ENCODE data around the gene SLC23A3.

SLC23A3 gene

DNA sequence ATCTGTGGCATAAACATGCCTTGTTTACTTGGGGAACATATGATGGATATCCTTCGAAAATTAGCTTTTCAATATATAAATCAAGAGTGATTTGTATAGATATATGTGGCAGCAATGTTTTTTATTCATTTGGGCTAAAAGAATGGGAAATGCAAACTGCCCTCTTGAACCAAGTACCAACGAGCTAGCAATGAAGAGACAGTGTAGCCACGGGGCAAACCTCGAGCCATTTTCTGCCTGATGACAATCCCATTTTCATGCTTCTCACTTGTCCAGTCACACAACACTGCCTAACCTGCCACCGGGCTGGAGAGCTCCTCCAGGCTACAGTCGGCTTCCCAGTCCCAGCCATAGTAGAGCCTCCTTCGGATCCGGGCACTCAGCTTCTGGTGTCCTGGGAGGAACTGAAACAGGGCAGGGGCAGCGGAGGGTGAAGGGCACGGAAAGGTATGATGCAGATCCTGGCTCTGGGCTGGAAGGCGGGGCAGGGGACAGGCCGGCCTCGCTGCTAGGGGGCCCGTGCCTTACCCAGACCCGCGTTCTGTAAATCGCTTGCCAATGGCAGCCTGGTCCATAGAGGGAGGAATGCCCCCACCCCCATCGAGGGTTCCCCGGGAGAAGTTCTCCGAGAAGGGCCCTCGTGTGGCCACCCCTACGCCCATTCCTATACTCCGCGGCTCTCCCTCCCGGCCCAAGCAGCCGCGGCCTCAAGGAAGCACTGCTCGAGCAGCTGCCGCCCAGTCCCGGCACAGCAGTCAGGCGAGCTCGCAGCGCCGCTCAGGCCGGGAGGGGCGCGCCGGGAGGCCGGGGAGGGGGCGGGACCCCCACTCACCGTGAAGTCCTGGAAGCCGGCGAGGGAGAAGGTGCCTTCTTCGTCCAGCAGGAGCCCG lies 6.3 kb upstream of the SLC23A3 start:
- DNase-seq (ENCODE audit: low read depth), result peak; percentile 14

- no peak for DNase-seq (ENCODE audit: low read depth)
Measured at GRCh38 chr2:219175486-219175885, 5.7 kb upstream of the SLC23A3 start.

GRCh38 chr2:219174801-219175200 lies 5.0 kb upstream of the SLC23A3 start:
- no peak for DNase-seq (ENCODE audit: low read depth)

DNA sequence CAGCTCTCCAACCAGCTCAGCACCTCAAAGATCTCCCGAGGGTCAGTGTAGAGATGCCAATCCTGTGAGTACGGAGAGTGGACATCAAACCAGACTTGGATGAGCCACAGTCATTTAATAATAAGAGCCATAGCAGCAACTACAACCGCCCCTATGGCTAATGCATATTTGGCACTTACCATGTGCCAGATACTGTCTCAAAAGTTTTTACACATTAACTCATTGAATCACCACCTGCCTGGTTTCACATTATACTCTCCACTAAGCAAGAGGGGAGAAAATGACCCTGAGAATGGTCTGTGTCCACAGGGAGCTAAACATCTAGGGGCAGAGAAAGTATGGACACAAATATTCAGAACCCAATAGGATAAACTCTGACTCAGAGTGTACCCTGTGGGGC lies 4.3 kb upstream of the SLC23A3 start:
- no peak for DNase-seq (ENCODE audit: low read depth)

DNA sequence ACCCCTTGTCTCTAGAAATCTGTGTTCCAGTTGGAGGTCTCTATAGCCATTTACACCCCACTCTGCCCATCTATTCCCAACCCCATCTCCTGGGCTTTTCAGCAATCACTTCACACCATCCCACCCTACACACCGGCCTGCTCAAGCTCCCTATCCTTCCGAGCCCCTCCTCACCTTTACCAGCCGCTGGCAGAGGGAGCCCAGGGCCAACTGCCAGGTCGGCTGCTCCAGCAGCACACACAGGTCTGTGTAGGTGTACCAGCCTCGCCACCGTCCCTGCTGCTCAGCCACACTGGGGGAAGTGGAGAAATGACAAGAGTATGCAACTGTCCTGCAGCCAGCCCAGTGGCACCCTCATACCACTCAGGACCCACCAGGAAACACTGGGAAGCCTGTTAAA lies 3.3 kb upstream of the SLC23A3 start:
- no peak for DNase-seq (ENCODE audit: low read depth)

- DNase-seq (ENCODE audit: low read depth), result no peak
Measured at GRCh38 chr2:219172231-219173154, 2.7 kb upstream of the SLC23A3 start.

- DNase-seq (ENCODE audit: low read depth), result peak; percentile 86
Measured at GRCh38 chr2:219171231-219171651, 1.4 kb upstream of the SLC23A3 start.

- DNase-seq (ENCODE audit: low read depth), result no peak
Measured at GRCh38 chr2:219168932-219169331, 897 bp downstream of the SLC23A3 start.

GRCh38 chr2:219168526-219168925 lies 1.3 kb downstream of the SLC23A3 start:
- DNase-seq (ENCODE audit: low read depth), result no peak

DNA sequence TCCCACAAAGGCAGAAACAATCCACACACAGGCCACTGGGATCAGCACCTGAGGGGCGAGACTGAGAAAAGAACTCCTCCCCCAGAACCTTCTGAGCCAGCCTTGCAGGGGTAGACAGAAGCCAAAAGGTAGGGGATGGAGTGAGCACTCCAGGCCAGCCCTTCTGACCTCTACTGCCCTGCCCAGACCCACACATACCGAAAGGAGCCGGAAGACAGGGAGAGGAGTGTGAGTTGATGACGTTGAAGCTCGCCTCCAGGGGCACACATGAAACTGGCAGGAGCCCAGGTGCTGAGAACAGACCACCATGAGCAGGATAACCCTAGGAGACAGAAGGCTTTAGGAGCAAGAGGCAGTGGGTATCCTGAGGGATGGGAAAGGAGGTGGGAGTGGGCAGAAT lies 1.8 kb downstream of the SLC23A3 start:
- DNase-seq (ENCODE audit: low read depth), result no peak

DNA sequence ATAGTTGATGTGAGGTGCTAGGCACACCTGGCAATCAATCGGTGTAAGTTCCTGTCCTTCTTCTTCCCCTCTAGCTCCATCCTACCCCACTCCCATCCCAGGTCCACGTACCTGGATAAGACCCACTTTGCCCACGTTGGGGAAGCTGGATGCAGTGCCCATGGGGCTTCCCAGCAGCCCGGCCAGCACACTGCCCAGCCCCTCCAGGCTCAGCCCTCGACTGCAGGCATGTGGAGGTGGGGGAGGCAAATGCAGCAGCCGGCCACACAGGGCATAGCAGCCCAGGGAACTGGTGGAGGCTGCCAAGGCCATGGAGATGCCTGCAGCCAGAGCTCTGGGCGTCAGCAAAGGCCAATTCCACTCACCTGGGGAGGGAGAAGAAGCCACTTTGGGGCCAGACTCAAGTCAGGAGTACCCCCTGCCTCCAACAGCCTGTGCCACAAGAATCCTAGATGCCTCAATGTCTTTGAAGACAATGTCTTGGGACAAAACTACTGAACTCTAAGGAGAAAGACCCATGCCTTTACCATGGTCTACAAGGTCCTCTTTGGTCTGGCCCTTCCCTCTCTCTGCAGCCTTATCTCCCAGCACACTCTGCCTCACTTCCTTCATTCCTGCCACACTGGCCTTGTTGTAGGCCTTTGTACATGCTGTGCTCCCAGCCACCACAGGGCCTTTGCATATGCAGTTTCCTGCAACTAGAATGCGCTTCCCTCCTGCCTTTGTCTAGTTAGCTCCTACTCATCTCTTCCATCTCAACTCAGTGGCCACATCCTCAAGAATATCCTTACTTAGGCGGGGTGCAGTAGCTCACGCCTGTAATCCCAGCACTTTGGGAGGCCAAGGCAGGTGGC lies 4.5 kb downstream of the SLC23A3 start:
- DNase-seq (ENCODE audit: low read depth), result no peak

GRCh38 chr2:219163156-219163555 lies 6.7 kb downstream of the SLC23A3 start:
- DNase-seq (ENCODE audit: low read depth), result no peak

GRCh38 chr2:219161097-219161496 lies 8.7 kb downstream of the SLC23A3 start:
- DNase-seq (ENCODE audit: low read depth), result no peak

DNA sequence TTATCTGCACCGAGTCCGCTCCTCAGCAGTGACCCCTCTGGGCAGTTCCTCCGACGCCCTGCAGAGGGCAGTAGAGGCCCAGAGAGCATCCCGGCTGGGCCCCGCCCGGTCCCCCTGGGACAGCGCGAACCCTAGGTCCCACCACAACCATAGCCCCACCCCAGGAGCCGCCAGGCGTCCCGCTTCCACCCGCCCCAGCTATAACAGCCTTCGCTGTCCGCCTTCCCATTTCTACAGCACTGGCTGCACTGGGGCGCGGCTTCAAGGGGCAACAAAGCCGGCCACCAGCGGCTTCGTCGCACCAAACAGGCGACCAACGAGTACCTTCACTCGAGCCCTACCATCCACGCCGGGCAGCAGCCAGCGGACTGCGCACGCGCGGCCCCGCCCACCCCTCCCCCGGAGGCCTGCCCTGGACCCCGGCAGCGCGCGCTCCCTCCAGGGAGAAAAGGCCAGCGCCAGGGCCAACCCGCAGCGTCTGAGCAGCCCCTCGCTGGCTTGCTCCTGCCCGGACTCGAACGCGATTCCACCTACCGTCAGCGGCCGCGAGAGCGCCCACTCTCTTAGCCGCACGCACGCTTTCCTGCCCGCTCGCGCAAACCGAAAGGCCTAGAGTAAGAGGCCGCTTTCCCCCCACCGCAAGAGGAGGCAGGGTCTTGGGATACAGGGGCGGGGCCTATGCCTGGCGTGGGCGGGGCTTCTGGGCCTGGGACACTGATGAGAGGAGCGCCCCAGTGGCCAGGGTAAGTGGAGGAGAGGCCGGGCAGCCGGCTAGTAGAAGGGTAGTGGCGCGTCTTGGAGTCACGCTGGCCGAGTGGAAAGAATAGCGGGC lies 9.4 kb downstream of the SLC23A3 start, which contains the start of gene NHEJ1:
TSS of gene NHEJ1 (minus strand) at position 630 of the 832 bp plus-strand sequence. CDS start 2,453 bp downstream, outside the sequence.
- DNase-seq (ENCODE audit: low read depth), result peak; percentile 93

- no peak for DNase-seq (ENCODE audit: low read depth)
Measured at GRCh38 chr2:219159771-219160185, 10.1 kb downstream of the SLC23A3 start.

DNA sequence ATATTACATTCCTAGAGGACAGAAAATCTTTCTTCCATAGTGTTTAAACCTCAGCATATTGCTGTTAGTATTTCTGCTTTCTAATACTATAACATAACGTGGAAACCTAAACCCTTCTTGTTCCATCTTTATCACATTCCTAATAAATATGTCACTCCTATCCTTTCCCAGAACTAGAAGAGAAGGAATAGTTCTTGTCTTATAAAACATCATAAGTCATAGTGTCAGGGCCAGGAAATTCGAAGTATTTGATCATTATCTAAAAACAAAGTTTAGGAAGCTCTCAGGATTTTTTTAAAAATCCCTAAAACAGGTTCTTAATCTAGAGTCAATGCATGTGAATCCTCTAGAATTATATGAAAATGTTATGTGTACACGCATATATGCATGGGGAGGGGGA lies 11.2 kb downstream of the SLC23A3 start:
- no peak for DNase-seq (ENCODE audit: low read depth)

DNA sequence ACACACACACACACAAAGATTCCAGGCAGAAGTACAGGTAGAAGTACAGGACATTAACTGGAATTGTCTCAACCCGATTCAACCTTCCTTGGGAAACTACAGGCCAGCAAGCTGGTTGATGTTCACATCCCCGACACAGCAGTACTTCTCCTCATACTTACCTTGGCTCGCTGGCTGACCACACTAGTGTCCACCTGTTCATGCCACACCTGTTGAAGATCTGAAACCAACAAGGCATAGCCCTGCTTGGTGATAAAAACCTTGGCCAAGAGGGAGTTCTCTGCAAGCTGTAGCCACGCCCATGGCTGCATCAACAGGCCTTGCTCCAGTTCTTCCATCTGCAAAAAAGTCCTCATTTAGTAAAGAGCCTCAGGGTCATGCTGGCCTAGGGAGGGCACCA lies 11.8 kb downstream of the SLC23A3 start:
- no peak for DNase-seq (ENCODE audit: low read depth)

DNA sequence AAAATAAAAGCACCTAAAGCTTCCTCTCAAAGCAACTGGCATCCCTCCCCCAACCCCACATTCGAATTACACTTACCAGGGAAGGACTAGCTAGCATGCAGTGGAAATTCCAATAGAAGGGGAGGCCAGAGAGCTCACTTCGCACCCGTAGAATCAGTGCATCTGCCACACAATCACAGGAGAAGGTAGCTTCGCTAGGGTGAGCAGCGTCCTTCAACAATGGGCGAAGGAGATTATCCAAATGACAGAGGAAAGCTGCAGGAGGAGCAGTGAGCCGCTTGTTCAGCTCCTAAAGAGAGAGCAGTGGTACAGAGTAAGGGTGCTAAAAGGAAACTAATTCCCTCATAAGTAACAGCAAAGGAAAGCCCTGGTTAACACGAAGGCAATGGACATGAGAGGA lies 12.4 kb downstream of the SLC23A3 start:
- DNase-seq (ENCODE audit: low read depth), result no peak

DNA sequence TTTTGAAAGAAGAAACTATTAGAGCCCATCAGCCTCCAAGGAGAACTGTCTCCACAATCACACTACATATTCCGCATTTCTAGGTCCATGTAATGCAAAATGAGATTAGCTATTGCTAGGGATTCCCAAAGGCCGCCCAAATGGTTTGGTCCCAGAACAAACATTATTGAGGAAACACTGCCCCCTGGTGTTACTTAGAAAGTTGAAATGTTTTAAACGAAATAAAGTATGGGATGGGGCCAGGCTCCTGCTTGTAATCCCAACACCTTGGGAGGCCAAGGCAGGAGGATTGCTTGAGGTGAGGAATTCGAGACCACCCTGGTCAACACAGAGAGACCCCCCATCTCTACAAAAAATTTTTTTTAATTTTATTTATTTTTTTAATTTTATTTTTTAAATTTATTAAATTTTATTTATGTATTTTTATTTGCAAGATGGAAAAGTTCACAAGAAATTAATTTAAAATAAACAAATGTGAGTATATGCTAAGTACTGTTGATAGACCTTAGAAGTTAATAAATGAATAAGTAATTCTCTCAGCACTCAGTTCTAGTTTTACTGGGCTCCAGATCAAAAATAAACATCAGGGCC lies 14.7 kb downstream of the SLC23A3 start:
- DNase-seq (ENCODE audit: low read depth), result peak; percentile 39

GRCh38 chr2:219149667-219150066 lies 20.2 kb downstream of the SLC23A3 start:
- DNase-seq (ENCODE audit: low read depth), result peak; percentile 48

All from fibroblast of gingiva (primary cell).